Measurements from ENCODE around the gene LUC7L2.
"Not testable (repeated sequence)": the region's sequence is repeated elsewhere in the genome, so short reads cannot be mapped to it uniquely, and the experiment has no call there.

LUC7L2 gene

GRCh38 chr7:139452958-139453672, 93.4 kb downstream of the LUC7L2 start:
- no peak for DNase-seq

- no peak for DNase-seq
Measured at GRCh38 chr7:139453673-139454321, 94.1 kb downstream of the LUC7L2 start.

GRCh38 chr7:139455789-139456188, 96.1 kb downstream of the LUC7L2 start:
- no peak for DNase-seq

- no peak for DNase-seq
Measured at GRCh38 chr7:139456511-139456910, 96.8 kb downstream of the LUC7L2 start.

- no peak for DNase-seq
Measured at GRCh38 chr7:139457153-139457946, 97.7 kb downstream of the LUC7L2 start.

GRCh38 chr7:139463421-139463820, 103.7 kb downstream of the LUC7L2 start:
- DNase-seq: not testable (repeated sequence)

- not testable (repeated sequence) for DNase-seq
Measured at GRCh38 chr7:139464511-139464910, 104.8 kb downstream of the LUC7L2 start.

- DNase-seq: not testable (repeated sequence)
Measured at GRCh38 chr7:139465072-139465471, 105.4 kb downstream of the LUC7L2 start.

GRCh38 chr7:139467729-139468128, 108.0 kb downstream of the LUC7L2 start:
- DNase-seq: not testable (repeated sequence)

- not testable (repeated sequence) for DNase-seq
Measured at GRCh38 chr7:139468281-139468680, 108.6 kb downstream of the LUC7L2 start.

- no peak for DNase-seq
Measured at GRCh38 chr7:139471740-139472353, 112.2 kb downstream of the LUC7L2 start.

All from inflammatory macrophage (primary cell).